GM10847 (cell line): Measurements from ENCODE around the gene CRY1.

Experiments used
- POLR2A ChIP-seq: IDR thresholded peaks from 2 replicates; pipeline ENCODE4 v1.6.1; 2011; ENCODE audit not compliant: insufficient read length; ENCODE audit errors: extremely low read depth

The CRY1 gene

DNA sequence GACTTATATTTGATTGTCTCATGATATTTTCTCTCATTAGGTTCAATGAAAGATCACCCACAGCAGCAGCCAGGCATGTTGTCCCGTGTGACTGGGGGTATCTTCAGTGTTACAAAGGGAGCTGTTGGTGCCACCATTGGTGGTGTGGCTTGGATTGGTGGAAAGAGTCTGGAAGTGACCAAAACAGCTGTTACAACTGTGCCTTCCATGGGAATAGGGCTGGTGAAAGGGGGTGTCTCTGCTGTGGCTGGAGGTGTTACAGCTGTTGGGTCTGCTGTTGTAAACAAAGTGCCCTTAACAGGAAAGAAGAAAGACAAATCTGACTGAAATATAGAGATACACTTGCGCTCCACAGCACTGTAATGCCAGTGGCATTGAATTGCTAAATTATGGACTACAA, 122.3 kb downstream of the CRY1 start:
- no peak for TF ChIP-seq POLR2A

GRCh38 chr12:106964526-106964925, 128.8 kb downstream of the CRY1 start:
- TF ChIP-seq POLR2A = no peak

DNA sequence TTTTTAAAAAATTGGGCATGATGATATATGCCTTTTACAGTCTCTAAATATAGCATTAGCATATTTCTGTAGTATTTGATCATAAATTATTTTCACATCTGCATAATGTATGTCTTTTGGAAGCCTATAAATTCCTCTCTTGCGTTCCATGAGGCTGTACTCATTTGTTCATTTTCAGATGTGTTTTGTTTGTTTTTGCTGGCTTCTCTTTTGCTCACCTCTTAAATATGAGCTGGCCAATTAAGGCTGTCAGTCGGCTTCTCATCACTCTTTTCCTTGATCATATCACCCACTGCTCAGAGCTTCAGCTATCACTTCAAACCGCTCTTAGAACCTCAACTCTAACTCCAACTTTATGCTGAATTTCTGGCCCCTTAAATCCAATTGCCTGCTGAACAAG, 131.1 kb downstream of the CRY1 start:
- TF ChIP-seq POLR2A = no peak

DNA sequence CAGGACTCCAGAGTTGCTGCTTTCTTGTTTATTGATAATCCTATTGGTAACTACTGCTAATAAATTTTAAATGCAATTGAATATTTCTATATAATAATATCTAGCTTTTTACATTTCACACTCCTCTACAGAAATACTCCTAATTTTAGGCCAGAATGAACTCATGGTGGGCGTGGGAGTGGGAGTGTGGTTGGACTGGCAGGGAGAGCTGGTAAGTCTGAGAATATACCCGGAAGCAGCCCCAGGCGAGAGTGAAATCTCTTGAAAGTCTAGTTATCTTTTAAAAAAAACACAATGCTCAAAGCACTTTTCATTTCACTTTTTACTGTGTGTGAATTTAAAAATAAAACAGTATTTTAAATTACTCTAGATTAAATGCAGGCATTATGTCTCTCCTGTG, 132.9 kb downstream of the CRY1 start:
- no peak for TF ChIP-seq POLR2A

GRCh38 chr12:106957583-106957982, 135.8 kb downstream of the CRY1 start:
- no peak for TF ChIP-seq POLR2A

DNA sequence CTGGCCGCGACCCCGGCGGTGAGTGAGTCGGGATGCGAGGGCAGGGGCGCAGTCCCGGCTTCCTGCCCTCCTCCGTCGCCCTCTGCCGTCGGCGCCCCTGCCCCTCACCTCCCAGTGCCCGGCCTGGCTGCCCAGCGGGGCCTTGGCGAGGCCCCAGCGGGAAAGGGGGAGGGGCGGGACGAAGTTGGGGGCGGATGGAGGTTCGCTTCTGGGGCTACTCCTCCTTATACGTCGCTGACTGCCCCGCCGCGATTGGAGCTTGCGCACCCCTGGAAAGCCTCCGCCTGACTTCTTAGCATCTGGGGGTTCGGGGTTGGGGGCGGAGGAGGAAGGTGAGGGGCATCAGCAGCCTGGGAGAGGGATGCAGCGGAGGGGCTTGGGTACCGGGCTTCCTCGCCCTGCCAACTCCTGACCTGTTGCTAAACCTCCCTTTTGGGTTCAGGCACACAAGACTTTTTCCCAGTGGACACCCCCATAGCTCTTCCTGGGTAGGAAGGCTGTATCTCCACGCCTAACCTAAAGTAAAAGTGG, 137.2 kb downstream of the CRY1 start:
- no peak for TF ChIP-seq POLR2A

GRCh38 chr12:106955377-106956047, 137.8 kb downstream of the CRY1 start, which contains the start of gene TMEM263:
Gene TMEM263 (plus strand): TSS chr12:106955907. CDS start chr12:106967117, 11,210 bp downstream.
- peak; percentile 77 for TF ChIP-seq POLR2A

DNA sequence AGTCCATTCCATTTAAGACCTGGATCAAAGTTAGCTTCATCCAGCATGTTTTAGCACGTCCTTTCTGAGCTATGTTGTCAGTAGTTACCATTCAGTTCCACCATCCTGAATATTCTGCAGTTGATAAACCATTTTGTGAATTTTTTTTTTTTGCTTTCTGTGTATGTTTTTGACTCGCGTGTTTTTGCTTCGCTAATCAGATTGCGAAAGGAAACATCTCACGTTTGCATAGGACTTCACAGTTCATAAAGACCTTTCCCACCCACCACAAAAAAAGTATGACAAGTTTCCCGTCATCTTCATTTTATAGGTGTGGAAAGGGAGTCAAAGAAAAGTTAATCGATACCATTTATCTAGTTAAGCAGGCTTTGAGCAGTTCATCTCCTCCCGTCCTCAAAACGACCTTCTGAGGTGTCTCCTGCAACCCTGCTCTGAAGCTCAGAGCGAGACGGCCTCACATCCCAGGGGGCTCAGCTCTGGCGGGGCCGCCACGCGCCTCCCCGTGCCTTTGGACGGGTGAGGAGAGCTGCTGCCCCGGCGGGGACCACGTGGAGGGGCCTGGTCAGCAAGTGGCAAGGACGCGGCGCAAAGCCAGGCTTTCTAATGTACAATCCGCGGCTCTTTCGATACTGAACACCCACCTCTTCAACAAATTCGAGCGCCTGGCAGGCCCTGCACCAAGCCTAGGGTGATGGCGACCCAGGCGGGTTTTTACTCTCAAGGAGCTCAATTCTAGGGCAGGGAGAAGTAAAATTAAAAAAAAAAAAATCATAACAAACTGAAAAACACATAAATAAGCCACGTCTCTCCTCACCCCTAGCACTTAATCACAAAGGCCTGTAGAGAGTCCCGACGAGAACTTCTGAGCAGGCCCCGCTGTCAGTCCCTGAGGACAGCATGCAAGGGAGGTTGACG, 138.6 kb downstream of the CRY1 start:
- no peak for TF ChIP-seq POLR2A

DNA sequence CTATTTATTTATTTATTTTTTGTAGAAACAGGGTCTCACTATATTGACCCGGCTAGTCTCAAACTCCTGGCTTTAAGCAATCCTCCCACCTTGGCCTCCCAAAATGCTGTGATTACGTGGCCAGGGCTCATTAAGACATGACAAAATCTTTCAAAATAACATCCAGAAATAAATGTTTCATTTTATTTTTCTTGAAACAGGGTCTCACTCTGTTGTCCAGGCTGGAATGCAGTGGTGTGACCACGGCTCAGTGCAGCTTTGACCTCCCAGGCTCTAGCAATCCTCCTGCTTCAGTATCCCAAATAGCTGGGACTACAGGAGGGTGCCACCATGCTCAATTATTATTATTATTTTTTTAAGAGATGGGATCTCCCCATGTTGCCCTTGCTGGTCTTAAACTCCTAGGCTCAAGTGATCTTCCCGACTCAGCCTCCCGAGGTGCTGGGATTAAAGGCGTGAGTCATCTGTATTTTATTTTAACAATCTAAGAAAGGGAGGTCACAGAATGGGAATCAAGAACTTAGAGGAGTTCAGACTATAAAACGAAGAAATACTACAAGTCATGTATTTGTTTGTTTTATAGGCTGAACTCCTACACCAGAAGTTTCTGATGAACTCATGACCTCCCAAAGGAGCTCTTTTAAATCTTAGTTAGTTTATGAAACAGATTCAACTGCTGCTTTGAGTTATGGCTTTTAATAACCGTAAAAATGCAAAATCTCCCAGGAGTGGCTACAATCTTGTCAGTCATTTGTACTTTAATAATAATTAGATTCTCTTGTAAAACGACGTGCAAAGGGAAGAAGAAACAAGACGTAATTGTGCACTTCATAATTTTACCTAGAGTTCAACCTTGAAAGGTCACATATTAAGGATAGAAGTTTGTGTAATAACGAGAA, 139.7 kb downstream of the CRY1 start:
- no peak for TF ChIP-seq POLR2A

DNA sequence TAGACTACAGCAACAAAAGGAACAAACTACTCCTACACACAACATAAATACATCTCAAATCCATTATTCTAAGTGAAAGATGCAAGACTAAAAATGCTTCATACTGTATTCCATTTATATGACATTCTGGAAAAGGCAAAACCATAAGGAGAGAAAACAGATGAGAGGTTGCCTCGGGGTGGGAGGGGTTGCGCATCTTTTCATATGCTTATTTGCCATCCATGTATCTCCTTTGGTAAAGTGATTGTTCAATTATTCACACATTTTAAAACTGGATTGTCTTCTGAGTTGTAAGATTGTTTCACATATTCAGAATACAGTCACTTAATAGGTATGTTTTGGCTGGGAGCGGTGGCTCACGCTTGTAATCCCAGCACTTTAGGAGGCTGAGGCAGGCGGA, 142.8 kb downstream of the CRY1 start:
- TF ChIP-seq POLR2A = no peak

GRCh38 chr12:106947461-106947860, 145.9 kb downstream of the CRY1 start:
- no peak for TF ChIP-seq POLR2A

DNA sequence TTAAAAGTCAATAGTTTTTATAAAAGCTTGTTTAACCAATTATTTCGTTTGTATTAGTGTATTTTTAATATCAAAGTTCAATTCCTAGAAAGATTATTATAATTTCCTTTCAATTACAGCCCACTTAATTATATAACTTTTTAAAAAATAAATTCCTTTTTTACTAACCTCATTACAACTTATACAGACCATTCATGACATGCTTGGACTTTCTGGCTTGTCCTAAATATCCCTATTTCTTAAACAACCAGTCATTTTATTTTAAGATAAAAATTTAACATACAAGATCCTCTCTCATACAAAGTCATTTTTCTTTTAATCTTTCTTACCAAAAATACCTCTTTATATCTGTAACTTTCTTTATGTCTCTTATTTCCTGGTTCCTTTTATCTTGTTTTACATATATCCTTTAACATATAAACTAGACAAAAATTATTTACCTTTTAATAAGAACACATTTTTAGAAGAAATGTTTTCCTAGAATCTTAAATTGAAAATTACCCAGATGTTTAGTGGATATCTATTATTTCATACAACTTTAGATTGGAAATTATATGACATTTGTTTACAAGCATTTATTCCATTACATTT, 148.0 kb downstream of the CRY1 start:
- no peak for TF ChIP-seq POLR2A

DNA sequence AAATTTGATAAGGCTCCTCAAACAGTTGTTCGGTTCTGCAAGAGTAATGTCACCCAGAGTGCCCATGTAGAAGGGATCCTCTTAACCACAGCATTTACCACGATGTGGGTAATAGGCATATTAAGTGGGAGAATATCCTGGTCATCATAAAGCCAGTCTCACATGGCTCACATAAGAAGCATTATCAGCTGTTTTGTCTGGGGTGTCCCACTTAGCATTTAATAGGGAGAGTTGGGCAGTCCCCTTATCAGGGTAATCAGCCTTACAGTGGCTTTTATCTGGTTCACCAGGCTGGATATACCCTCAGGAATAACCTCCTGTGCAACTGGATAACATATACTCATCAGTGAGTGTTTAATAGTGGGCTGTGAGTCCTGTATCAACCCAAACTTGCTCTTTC, 150.6 kb downstream of the CRY1 start:
- no peak for TF ChIP-seq POLR2A

- no peak for TF ChIP-seq POLR2A
Observed at GRCh38 chr12:106941481-106942156, 151.7 kb downstream of the CRY1 start.
